Upper lobe of left lung (tissue), 4 donors: ENCODE results near the gene CTPS1.

Experiments used
- POLR2A ChIP-seq, 4 donors: fragments of 450-650 bp; IDR thresholded peaks; one replicate each; pipeline ENCODE4 v1.5.1; 2016 to 2017; ENCODE audit warnings: antibody characterized with exemption in 4 of 4, mild to moderate bottlenecking in 2 of 4
- POLR2AphosphoS5 ChIP-seq, 2 donors: sonication (generic); formaldehyde crosslinking; IDR thresholded peaks; one replicate each; pipeline ENCODE4 v1.5.1; 2017; ENCODE audit warnings: antibody characterized with exemption in 2 of 2

- TF ChIP-seq POLR2AphosphoS5 (IDR thresholded peaks at IDR 0.05) (no peak), POLR2A (IDR thresholded peaks at IDR 0.05) (no peak)
Observed at GRCh38 chr1:40932006-40932405, 47.5 kb upstream of the CTPS1 start.
